ENCODE results near the gene ADARB2.

GRCh38 chr10:1449021-1449420 lies 288.3 kb downstream of the ADARB2 start:
- TF ChIP-seq POLR2AphosphoS5 (IDR thresholded peaks at IDR 0.05; ENCODE audit: low read depth, low read length) (no peak), RCOR1 (IDR thresholded peaks at IDR 0.05; ENCODE audit: low read length) (no peak), SIN3A (IDR thresholded peaks at IDR 0.05; ENCODE audit: borderline replicate concordance, low read depth, low read length) (no peak), RAD21 (IDR thresholded peaks at IDR 0.05; ENCODE audit: low read length) (no peak), SMC3 (IDR thresholded peaks at IDR 0.05; ENCODE audit: low read depth, low read length) (no peak), FOXJ3 (CRISPR knock-in tag; IDR thresholded peaks at IDR 0.05) (no peak), EP300 (IDR thresholded peaks at IDR 0.05; ENCODE audit: borderline replicate concordance in 1 of 2, low read depth in 1 of 2, low read length in 1 of 2) (no peak), GABPA (IDR thresholded peaks at IDR 0.05; ENCODE audit: low read depth) (no peak), EZH2phosphoT487 (IDR thresholded peaks at IDR 0.05; ENCODE audit: borderline replicate concordance, low read depth) (no peak), JUND (IDR thresholded peaks at IDR 0.05) (no peak)
- TF ChIP-seq, protein P1, sequence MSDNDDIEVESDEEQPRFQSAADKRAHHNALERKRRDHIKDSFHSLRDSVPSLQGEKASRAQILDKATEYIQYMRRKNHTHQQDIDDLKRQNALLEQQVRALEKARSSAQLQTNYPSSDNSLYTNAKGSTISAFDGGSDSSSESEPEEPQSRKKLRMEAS (IDR thresholded peaks at IDR 0.05; ENCODE audit: low read depth), result no peak
- TF ChIP-seq, protein P2, sequence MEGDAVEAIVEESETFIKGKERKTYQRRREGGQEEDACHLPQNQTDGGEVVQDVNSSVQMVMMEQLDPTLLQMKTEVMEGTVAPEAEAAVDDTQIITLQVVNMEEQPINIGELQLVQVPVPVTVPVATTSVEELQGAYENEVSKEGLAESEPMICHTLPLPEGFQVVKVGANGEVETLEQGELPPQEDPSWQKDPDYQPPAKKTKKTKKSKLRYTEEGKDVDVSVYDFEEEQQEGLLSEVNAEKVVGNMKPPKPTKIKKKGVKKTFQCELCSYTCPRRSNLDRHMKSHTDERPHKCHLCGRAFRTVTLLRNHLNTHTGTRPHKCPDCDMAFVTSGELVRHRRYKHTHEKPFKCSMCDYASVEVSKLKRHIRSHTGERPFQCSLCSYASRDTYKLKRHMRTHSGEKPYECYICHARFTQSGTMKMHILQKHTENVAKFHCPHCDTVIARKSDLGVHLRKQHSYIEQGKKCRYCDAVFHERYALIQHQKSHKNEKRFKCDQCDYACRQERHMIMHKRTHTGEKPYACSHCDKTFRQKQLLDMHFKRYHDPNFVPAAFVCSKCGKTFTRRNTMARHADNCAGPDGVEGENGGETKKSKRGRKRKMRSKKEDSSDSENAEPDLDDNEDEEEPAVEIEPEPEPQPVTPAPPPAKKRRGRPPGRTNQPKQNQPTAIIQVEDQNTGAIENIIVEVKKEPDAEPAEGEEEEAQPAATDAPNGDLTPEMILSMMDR (IDR thresholded peaks at IDR 0.05), result no peak
- TF ChIP-seq, protein P3, sequence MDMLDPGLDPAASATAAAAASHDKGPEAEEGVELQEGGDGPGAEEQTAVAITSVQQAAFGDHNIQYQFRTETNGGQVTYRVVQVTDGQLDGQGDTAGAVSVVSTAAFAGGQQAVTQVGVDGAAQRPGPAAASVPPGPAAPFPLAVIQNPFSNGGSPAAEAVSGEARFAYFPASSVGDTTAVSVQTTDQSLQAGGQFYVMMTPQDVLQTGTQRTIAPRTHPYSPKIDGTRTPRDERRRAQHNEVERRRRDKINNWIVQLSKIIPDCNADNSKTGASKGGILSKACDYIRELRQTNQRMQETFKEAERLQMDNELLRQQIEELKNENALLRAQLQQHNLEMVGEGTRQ (IDR thresholded peaks at IDR 0.05; ENCODE audit: borderline replicate concordance, low read depth, low read length), result no peak
- TF ChIP-seq, protein P4, sequence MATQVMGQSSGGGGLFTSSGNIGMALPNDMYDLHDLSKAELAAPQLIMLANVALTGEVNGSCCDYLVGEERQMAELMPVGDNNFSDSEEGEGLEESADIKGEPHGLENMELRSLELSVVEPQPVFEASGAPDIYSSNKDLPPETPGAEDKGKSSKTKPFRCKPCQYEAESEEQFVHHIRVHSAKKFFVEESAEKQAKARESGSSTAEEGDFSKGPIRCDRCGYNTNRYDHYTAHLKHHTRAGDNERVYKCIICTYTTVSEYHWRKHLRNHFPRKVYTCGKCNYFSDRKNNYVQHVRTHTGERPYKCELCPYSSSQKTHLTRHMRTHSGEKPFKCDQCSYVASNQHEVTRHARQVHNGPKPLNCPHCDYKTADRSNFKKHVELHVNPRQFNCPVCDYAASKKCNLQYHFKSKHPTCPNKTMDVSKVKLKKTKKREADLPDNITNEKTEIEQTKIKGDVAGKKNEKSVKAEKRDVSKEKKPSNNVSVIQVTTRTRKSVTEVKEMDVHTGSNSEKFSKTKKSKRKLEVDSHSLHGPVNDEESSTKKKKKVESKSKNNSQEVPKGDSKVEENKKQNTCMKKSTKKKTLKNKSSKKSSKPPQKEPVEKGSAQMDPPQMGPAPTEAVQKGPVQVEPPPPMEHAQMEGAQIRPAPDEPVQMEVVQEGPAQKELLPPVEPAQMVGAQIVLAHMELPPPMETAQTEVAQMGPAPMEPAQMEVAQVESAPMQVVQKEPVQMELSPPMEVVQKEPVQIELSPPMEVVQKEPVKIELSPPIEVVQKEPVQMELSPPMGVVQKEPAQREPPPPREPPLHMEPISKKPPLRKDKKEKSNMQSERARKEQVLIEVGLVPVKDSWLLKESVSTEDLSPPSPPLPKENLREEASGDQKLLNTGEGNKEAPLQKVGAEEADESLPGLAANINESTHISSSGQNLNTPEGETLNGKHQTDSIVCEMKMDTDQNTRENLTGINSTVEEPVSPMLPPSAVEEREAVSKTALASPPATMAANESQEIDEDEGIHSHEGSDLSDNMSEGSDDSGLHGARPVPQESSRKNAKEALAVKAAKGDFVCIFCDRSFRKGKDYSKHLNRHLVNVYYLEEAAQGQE (IDR thresholded peaks at IDR 0.05; ENCODE audit: low read depth, low read length), result no peak
